OCI-LY1 (cell line): ENCODE measurements around the gene FRAS1.
"Not testable (repeated sequence)": the region's sequence is repeated elsewhere in the genome, so short reads cannot be mapped to it uniquely, and the experiment has no call there.

Source experiments
- H2AFZ ChIP-seq: fragments of 200-600 bp; sonication (generic), shearing (Covaris generic); 2 replicates; pipeline ENCODE4 v1.6.0; 2014; ENCODE audit warnings: antibody characterized with exemption, mild to moderate bottlenecking, low read length
- H3F3A ChIP-seq: fragments of 200-600 bp; sonication (generic), shearing (Covaris generic); 2 replicates; pipeline ENCODE4 v1.6.0; 2014; ENCODE audit warnings: mild to moderate bottlenecking, antibody characterized with exemption, low read length, moderate library complexity; ENCODE audit not compliant: insufficient read depth
- H3K27ac ChIP-seq: fragments of 200-600 bp; sonication (generic); 2 replicates; pipeline ENCODE4 v1.5.1; 2014; ENCODE audit warnings: low read length, mixed run types, mild to moderate bottlenecking, low read depth; ENCODE audit not compliant: poor library complexity, severe bottlenecking
- H3K27me3 ChIP-seq: fragments of 200-600 bp; sonication (generic); 2 replicates; pipeline ENCODE4 v1.6.0; 2014; ENCODE audit warnings: antibody characterized with exemption, mild to moderate bottlenecking, low read length, moderate library complexity; ENCODE audit not compliant: insufficient read depth
- H3K36me3 ChIP-seq: fragments of 200-600 bp; sonication (generic); 2 replicates; pipeline ENCODE4 v1.6.1; 2014; ENCODE audit warnings: mild to moderate bottlenecking, antibody characterized with exemption, low read length, moderate library complexity, mixed read lengths; ENCODE audit not compliant: insufficient read depth
- H3K4me1 ChIP-seq: fragments of 200-600 bp; sonication (generic); 2 replicates; pipeline ENCODE4 v1.5.1; 2014; ENCODE audit warnings: mild to moderate bottlenecking, low read length, moderate library complexity; ENCODE audit not compliant: insufficient read depth, severe bottlenecking
- H3K4me2 ChIP-seq: fragments of 200-600 bp; sonication (generic), shearing (Covaris generic); 2 replicates; pipeline ENCODE4 v1.6.1; 2014; ENCODE audit warnings: low read length
- H3K4me3 ChIP-seq: fragments of 200-600 bp; sonication (generic); 2 replicates; pipeline ENCODE4 v1.5.1; 2014; ENCODE audit warnings: low read length, low read depth, mild to moderate bottlenecking, mixed read lengths; ENCODE audit not compliant: poor library complexity, severe bottlenecking
- H3K79me2 ChIP-seq: fragments of 200-600 bp; shearing (Covaris generic); 2 replicates; pipeline ENCODE4 v1.6.1; 2016; ENCODE audit warnings: mixed run types, low read length, mixed read lengths; ENCODE audit not compliant: insufficient read depth
- H3K9ac ChIP-seq: fragments of 200-600 bp; sonication (generic), shearing (Covaris generic); 2 replicates; pipeline ENCODE4 v1.6.1; 2014; ENCODE audit warnings: mild to moderate bottlenecking, low read length, mixed read lengths
- H3K9me2 ChIP-seq: fragments of 200-600 bp; sonication (generic), shearing (Covaris generic); 2 replicates; pipeline ENCODE4 v1.6.1; 2014; ENCODE audit warnings: low read depth, mild to moderate bottlenecking, low read length, mixed read lengths
- H3K9me3 ChIP-seq: fragments of 200-600 bp; shearing (Covaris generic); 2 replicates; pipeline ENCODE4 v1.6.1; 2014; ENCODE audit warnings: low read length, mixed read lengths
- H4K20me1 ChIP-seq: fragments of 200-600 bp; sonication (generic), shearing (Covaris generic); 2 replicates; pipeline ENCODE4 v1.6.0; 2016; ENCODE audit warnings: mild to moderate bottlenecking, low read length; ENCODE audit not compliant: insufficient read depth
- EZH2 ChIP-seq: fragments of 200-600 bp; sonication (generic), shearing (Covaris generic); IDR thresholded peaks from 2 replicates; pipeline ENCODE4 v1.8.0; 2017; ENCODE audit warnings: borderline replicate concordance, mixed run types, mild to moderate bottlenecking, antibody characterized with exemption, low read length, moderate library complexity, mixed read lengths
- TF ChIP-seq, protein P1 (sequence below): fragments of 200-600 bp; sonication (generic), shearing (Covaris generic); IDR thresholded peaks from 2 replicates; pipeline ENCODE4 v1.5.1; 2017; ENCODE audit warnings: mild to moderate bottlenecking, antibody characterized with exemption, low read length, moderate library complexity, mixed read lengths

Gene FRAS1

DNA sequence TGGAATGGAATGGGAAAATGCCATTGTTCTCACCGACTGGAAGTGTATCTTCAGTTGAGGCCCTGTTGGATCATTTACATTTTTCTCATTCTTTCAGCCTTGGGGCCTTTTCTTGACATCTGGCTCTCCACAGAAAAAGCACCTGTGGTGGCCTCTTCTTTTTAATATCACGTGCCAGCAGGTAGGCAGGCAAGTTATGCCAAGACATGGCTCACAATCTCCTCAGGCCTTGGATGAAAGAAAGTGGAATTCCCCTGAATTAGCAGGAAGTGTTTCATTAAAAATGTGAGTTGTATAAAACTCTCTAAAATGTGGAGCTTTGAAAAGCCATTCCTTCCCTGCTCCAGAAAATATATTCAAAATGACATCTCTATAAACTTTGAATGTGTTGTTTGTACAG lies 122.1 kb downstream of the FRAS1 start:
- no peak overlapping the region for H3K9ac ChIP-seq
- no peaks in the 10 kb centered on the region for H3K79me2 ChIP-seq
- TF ChIP-seq, protein P1, sequence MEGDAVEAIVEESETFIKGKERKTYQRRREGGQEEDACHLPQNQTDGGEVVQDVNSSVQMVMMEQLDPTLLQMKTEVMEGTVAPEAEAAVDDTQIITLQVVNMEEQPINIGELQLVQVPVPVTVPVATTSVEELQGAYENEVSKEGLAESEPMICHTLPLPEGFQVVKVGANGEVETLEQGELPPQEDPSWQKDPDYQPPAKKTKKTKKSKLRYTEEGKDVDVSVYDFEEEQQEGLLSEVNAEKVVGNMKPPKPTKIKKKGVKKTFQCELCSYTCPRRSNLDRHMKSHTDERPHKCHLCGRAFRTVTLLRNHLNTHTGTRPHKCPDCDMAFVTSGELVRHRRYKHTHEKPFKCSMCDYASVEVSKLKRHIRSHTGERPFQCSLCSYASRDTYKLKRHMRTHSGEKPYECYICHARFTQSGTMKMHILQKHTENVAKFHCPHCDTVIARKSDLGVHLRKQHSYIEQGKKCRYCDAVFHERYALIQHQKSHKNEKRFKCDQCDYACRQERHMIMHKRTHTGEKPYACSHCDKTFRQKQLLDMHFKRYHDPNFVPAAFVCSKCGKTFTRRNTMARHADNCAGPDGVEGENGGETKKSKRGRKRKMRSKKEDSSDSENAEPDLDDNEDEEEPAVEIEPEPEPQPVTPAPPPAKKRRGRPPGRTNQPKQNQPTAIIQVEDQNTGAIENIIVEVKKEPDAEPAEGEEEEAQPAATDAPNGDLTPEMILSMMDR: no peak
- no peak for TF ChIP-seq EZH2
- no peaks in the 10 kb centered on the region for H3K9me2 ChIP-seq
- no peak overlapping the region for H3K4me3 ChIP-seq
- no peak overlapping the region for H3K27ac ChIP-seq
- H3K4me2 ChIP-seq: no peak overlapping the region
- H2AFZ ChIP-seq: no peak overlapping the region
- no peaks in the 10 kb centered on the region for H4K20me1 ChIP-seq
- H3F3A ChIP-seq: no peaks in the 10 kb centered on the region
- no peaks in the 10 kb centered on the region for H3K36me3 ChIP-seq
- no peaks in the 10 kb centered on the region for H3K9me3 ChIP-seq
- H3K4me1 ChIP-seq: no peaks in the 10 kb centered on the region
- H3K27me3 ChIP-seq: no peaks in the 10 kb centered on the region

DNA sequence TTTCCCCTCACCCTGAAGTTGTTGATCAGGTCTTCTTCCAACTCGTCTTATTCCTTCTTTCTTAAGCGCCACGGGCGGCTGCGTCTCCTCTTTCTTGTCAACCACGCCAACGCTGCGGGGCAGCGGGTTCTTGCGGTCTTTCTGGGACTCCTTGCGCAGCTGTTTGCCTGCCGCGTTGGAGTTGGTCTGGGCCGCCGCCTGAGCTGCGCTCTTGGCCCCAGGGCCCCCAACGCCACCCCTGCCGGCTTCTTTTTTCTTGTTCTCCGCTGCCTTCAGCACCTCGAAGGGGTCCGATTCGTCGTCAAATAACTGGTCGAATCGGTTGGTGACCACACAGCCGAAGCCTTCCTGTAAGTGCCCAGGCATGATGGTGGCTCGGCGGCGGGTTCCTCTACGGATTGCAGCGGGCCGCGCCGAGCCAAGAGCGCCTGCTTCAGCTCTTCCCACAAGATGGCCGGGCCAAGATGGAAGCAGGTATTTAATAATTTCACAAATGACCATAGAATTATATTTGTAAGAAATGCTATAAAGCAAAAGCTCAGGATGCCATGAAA lies 124.6 kb downstream of the FRAS1 start:
- H3K4me3 ChIP-seq, H3K27me3 ChIP-seq, H3K36me3 ChIP-seq, H4K20me1 ChIP-seq, H3F3A ChIP-seq, H3K4me1 ChIP-seq, H3K27ac ChIP-seq, H3K9ac ChIP-seq, H3K9me2 ChIP-seq, H3K4me2 ChIP-seq, H3K79me2 ChIP-seq, H2AFZ ChIP-seq, H3K9me3 ChIP-seq: not testable (repeated sequence)

DNA sequence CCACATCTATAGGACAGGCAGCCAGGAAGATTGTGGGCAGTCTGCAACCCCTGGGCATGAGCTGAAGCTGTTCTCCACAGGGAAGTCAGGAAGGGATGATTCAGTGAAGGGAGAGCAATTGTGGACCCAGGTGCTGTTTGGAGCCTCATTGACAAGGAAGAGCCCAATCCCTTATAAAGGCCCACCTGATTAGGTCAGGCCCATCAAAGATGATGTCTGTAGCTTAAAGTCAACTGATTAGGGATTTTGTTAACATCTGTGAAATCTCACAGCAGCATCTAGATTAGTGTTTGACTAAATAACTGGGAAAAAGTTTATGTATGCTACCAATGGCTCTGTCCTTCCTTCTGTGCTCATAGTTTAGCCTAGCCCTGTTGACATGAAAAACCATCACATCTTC lies 127.5 kb downstream of the FRAS1 start:
- no peak overlapping the region for H2AFZ ChIP-seq
- no peaks in the 10 kb centered on the region for H3K9me2 ChIP-seq
- H3K9me3 ChIP-seq: no peaks in the 10 kb centered on the region
- H3K4me2 ChIP-seq: no peak overlapping the region
- H3K4me1 ChIP-seq: no peaks in the 10 kb centered on the region
- no peaks in the 10 kb centered on the region for H4K20me1 ChIP-seq
- no peak overlapping the region for H3K27ac ChIP-seq
- H3F3A ChIP-seq: no peaks in the 10 kb centered on the region
- no peak overlapping the region for H3K4me3 ChIP-seq
- peaks cover 3% of the 10 kb centered on the region; the same call in 1 of the 2 replicates for H3K27me3 ChIP-seq
- no peaks in the 10 kb centered on the region for H3K79me2 ChIP-seq
- no peaks in the 10 kb centered on the region for H3K36me3 ChIP-seq
- TF ChIP-seq, protein P1: no peak
- TF ChIP-seq EZH2: no peak
- H3K9ac ChIP-seq: no peak overlapping the region

DNA sequence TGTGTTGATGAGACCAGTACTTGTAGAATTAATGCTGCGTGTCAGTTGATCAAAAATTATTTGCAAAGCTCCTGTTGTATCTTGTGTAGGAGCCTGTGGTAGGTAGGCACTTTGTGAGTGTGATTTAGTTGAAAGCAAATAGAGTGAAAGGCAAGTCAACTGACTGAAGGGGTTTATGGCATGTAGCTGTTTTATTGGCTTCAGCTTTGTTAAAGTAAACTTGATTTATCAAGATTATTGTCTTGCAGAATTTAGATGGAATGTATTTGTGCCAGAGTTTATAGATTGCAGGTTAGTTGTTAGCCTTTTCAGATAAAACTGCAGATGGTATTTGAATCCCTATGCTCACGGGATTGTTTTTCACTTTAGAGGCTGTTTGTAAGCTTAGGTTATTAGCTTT lies 128.0 kb downstream of the FRAS1 start:
- TF ChIP-seq, protein P1: no peak
- no peak for TF ChIP-seq EZH2
- Histone ChIP-seq H3K4me1 (no peaks in the 10 kb centered on the region), H3K4me3 (no peak overlapping the region), H3F3A (no peaks in the 10 kb centered on the region), H3K9ac (no peak overlapping the region), H3K9me2 (no peaks in the 10 kb centered on the region), H3K9me3 (no peaks in the 10 kb centered on the region), H3K79me2 (no peaks in the 10 kb centered on the region), H3K36me3 (no peaks in the 10 kb centered on the region), H3K4me2 (no peak overlapping the region), H3K27ac (no peak overlapping the region), H2AFZ (no peak overlapping the region), H4K20me1 (no peaks in the 10 kb centered on the region), H3K27me3 (peaks cover 3% of the 10 kb centered on the region; the same call in 1 of the 2 replicates)
